ENCODE results near the gene MCOLN1. TPM values are rescaled to one million over a fixed set of nuclear protein-coding genes. Genes with fewer than 3 reads are reported as not detected.

Gene MCOLN1
- total and polyA plus RNA-seq, 2 experiments from 2014 or later: 15.5 to 55.5 TPM

- WGBS (ENCODE audit: low lambda C conversion rate, missing lambda C conversion rate): 79% methylated on average over 6 of the region's 6 CpGs
- H3K36me3 ChIP-seq (replicated peaks; ENCODE audit: insufficient read depth, low read depth): no peaks in the 10 kb centered on the region
Measured at GRCh38 chr19:7579182-7579581, 56.8 kb downstream of the MCOLN1 start.

GRCh38 chr19:7582446-7582845, 60.0 kb downstream of the MCOLN1 start:
- no peaks in the 10 kb centered on the region for H3K36me3 ChIP-seq (replicated peaks; ENCODE audit: insufficient read depth, low read depth)
- no peak overlapping the region for H2AFZ ChIP-seq
- 68% methylated on average over 11 of the region's 11 CpGs for WGBS (ENCODE audit: low lambda C conversion rate, missing lambda C conversion rate)
- H3K4me2 ChIP-seq: no peak overlapping the region
- no peaks in the 10 kb centered on the region for H4K20me1 ChIP-seq (ENCODE audit: insufficient read depth, poor library complexity, severe bottlenecking)
- TF ChIP-seq EZH2phosphoT487 (IDR thresholded peaks at IDR 0.05; ENCODE audit: low read depth, severe bottlenecking, unreplicated experiment) (no peak), EZH2 (IDR thresholded peaks at IDR 0.05; ENCODE audit: borderline replicate concordance) (no peak), CTCF (IDR thresholded peaks at IDR 0.05; ENCODE audit: poor library complexity) (no peak)
- no peaks in the 10 kb centered on the region for H3K79me2 ChIP-seq
- no peaks in the 10 kb centered on the region for H3K9me3 ChIP-seq (ENCODE audit: low read depth)
- no peaks in the 10 kb centered on the region for H3K9me2 ChIP-seq (replicated peaks; ENCODE audit: insufficient read depth)
- H3K27me3 ChIP-seq: no peaks in the 10 kb centered on the region
- H3K27ac ChIP-seq: no peak overlapping the region
- no peaks in the 10 kb centered on the region for H3K4me1 ChIP-seq (ENCODE audit: insufficient read depth)
- no peak overlapping the region for H3K4me3 ChIP-seq
- no peak for DNase-seq (ENCODE audit: low spot score)

More at GRCh38 chr19:7579182-7579581, 56.8 kb downstream of the MCOLN1 start:
- no peak overlapping the region for H2AFZ ChIP-seq
- no peak for TF ChIP-seq EZH2 (IDR thresholded peaks at IDR 0.05; ENCODE audit: borderline replicate concordance)
- no peak for TF ChIP-seq CTCF (IDR thresholded peaks at IDR 0.05; ENCODE audit: poor library complexity)
- no peak for TF ChIP-seq EZH2phosphoT487 (IDR thresholded peaks at IDR 0.05; ENCODE audit: low read depth, severe bottlenecking, unreplicated experiment)
- H3K4me1 ChIP-seq (ENCODE audit: insufficient read depth): no peaks in the 10 kb centered on the region
- no peak overlapping the region for H3K4me3 ChIP-seq
- no peaks in the 10 kb centered on the region for H3K9me3 ChIP-seq (ENCODE audit: low read depth)
- H3K9me2 ChIP-seq (replicated peaks; ENCODE audit: insufficient read depth): no peaks in the 10 kb centered on the region
- H3K27me3 ChIP-seq: no peaks in the 10 kb centered on the region
- no peak for DNase-seq (ENCODE audit: low spot score)
- H4K20me1 ChIP-seq (ENCODE audit: insufficient read depth, poor library complexity, severe bottlenecking): no peaks in the 10 kb centered on the region
- H3K4me2 ChIP-seq: no peak overlapping the region
- H3K27ac ChIP-seq: no peak overlapping the region
- no peaks in the 10 kb centered on the region for H3K79me2 ChIP-seq

Small RNA genes lying within 50 kb of the gene (small RNA-seq; reads per million reads assigned to genes)
- gene AC008878.2: not detected

Other genes starting within 250 kb of the MCOLN1 start
- gene INSR, start 228.2 kb upstream of the MCOLN1 start, total RNA-seq: 49.9 and 59.0 TPM in 2 replicates
- gene INSR, start 228.2 kb upstream of the MCOLN1 start, polyA plus RNA-seq: 17.0 and 17.7 TPM in 2 replicates
- gene ARHGEF18, start 173.7 kb upstream of the MCOLN1 start, total RNA-seq: 43.0 and 50.3 TPM in 2 replicates
- gene ARHGEF18, start 173.7 kb upstream of the MCOLN1 start, polyA plus RNA-seq: 35.9 and 36.7 TPM in 2 replicates
- gene PEX11G, start 33.6 kb upstream of the MCOLN1 start, total RNA-seq: 4.1 and 6.2 TPM in 2 replicates
- gene PEX11G, start 33.6 kb upstream of the MCOLN1 start, polyA plus RNA-seq: 10.3 and 10.6 TPM in 2 replicates
- gene ZNF358, start 6.5 kb upstream of the MCOLN1 start, total RNA-seq: 39.9 and 44.1 TPM in 2 replicates
- gene ZNF358, start 6.5 kb upstream of the MCOLN1 start, polyA plus RNA-seq: 37.8 and 43.4 TPM in 2 replicates
- gene PNPLA6, start 13.1 kb downstream of the MCOLN1 start, total RNA-seq: 39.9 and 43.0 TPM in 2 replicates
- 49.7 and 50.5 TPM in 2 replicates for gene PNPLA6, start 13.1 kb downstream of the MCOLN1 start, polyA plus RNA-seq
- 15.1 and 22.8 TPM in 2 replicates for gene CAMSAP3, start 73.2 kb downstream of the MCOLN1 start, total RNA-seq
- gene CAMSAP3, start 73.2 kb downstream of the MCOLN1 start, polyA plus RNA-seq: 52.6 and 58.5 TPM in 2 replicates
- gene XAB2, start 106.9 kb downstream of the MCOLN1 start, total RNA-seq: 20.3 and 24.5 TPM in 2 replicates
- 19.6 and 19.9 TPM in 2 replicates for gene XAB2, start 106.9 kb downstream of the MCOLN1 start, polyA plus RNA-seq
- gene PET100, start 107.2 kb downstream of the MCOLN1 start, total RNA-seq: 18.1 and 29.4 TPM in 2 replicates
- 296 and 312 TPM in 2 replicates for gene PET100, start 107.2 kb downstream of the MCOLN1 start, polyA plus RNA-seq
- not detected in 2 replicates for gene PCP2, start 111.1 kb downstream of the MCOLN1 start, total RNA-seq
- 0.60 and 0.62 TPM in 2 replicates for gene PCP2, start 111.1 kb downstream of the MCOLN1 start, polyA plus RNA-seq
- 51.9 and 58.6 TPM in 2 replicates for gene STXBP2, start 114.5 kb downstream of the MCOLN1 start, total RNA-seq
- gene STXBP2, start 114.5 kb downstream of the MCOLN1 start, polyA plus RNA-seq: 142 and 150 TPM in 2 replicates
- gene RETN, start 146.4 kb downstream of the MCOLN1 start, total RNA-seq: not detected in 2 replicates
- gene RETN, start 146.4 kb downstream of the MCOLN1 start, polyA plus RNA-seq: 0.74 TPM in 1 of 2 replicates, not detected in the other
- gene MCEMP1, start 154.5 kb downstream of the MCOLN1 start, total RNA-seq: not detected in 2 replicates
- not detected in 2 replicates for gene MCEMP1, start 154.5 kb downstream of the MCOLN1 start, polyA plus RNA-seq
- gene TRAPPC5, start 158.2 kb downstream of the MCOLN1 start, total RNA-seq: 64.6 and 80.4 TPM in 2 replicates
- 175 and 187 TPM in 2 replicates for gene TRAPPC5, start 158.2 kb downstream of the MCOLN1 start, polyA plus RNA-seq
- not detected in 2 replicates for gene FCER2, start 179.5 kb downstream of the MCOLN1 start, total RNA-seq
- gene FCER2, start 179.5 kb downstream of the MCOLN1 start, polyA plus RNA-seq: not detected in 2 replicates
- gene CLEC4G, start 209.5 kb downstream of the MCOLN1 start, total RNA-seq: not detected in 2 replicates
- gene CLEC4G, start 209.5 kb downstream of the MCOLN1 start, polyA plus RNA-seq: not detected in 2 replicates
- not detected in 2 replicates for gene CD209, start 224.9 kb downstream of the MCOLN1 start, total RNA-seq
- gene CD209, start 224.9 kb downstream of the MCOLN1 start, polyA plus RNA-seq: not detected in 2 replicates
- gene CLEC4M, start 240.6 kb downstream of the MCOLN1 start, total RNA-seq: 0.07 and 0.80 TPM in 2 replicates
- gene CLEC4M, start 240.6 kb downstream of the MCOLN1 start, polyA plus RNA-seq: not detected in 2 replicates

Data from hepatocyte (in vitro differentiated cells).